Spleen (tissue), 11 donors: ENCODE results near the gene EEF2K. TPM values are rescaled to one million over a fixed set of nuclear protein-coding genes. Genes with fewer than 3 reads are reported as not detected.

ENCODE experiments used
- DNase-seq: peaks from one replicate; pipeline ENCODE4 v3.0.0-alpha.2; 2020
- H3K27ac ChIP-seq, 8 donors: fragments of 200-600 bp; sonication (generic) in 7 of 8; 1 replicate in 4 of 8; 2 replicates in 4 of 8; pipeline versions ENCODE4 v1.5.0 to v1.8.0; 2016 to 2021; ENCODE audit warnings: inconsistent platforms in 4 of 8, mild to moderate bottlenecking in 4 of 8, moderate library complexity in 1 of 8
- H3K27me3 ChIP-seq, 7 donors: fragments of 200-600 bp; sonication (generic) in 6 of 7; replicated peaks in 1 of 7; 1 replicate in 4 of 7; 2 replicates in 3 of 7; pipeline versions ENCODE4 v1.5.0 to v1.8.0; 2016 to 2021; ENCODE audit warnings: inconsistent platforms in 3 of 7, mild to moderate bottlenecking in 1 of 7
- H3K36me3 ChIP-seq, 6 donors: fragments of 200-600 bp; sonication (generic) in 5 of 6; 1 replicate in 4 of 6; 2 replicates in 2 of 6; pipeline versions ENCODE4 v1.5.0 to v1.8.0; 2016 to 2021; ENCODE audit warnings: inconsistent platforms in 2 of 6
- H3K4me1 ChIP-seq, 6 donors: fragments of 200-600 bp; sonication (generic) in 5 of 6; 1 replicate in 3 of 6; 2 replicates in 3 of 6; pipeline versions ENCODE4 v1.5.0 to v1.8.0; 2016 to 2021; ENCODE audit warnings: inconsistent platforms in 3 of 6
- H3K4me3 ChIP-seq, 8 donors: fragments of 200-600 bp; sonication (generic) in 7 of 8; 1 replicate in 4 of 8; 2 replicates in 4 of 8; pipeline versions ENCODE4 v1.5.0 to v1.8.0; 2016 to 2021; ENCODE audit warnings: inconsistent platforms in 4 of 8, mild to moderate bottlenecking in 4 of 8, moderate library complexity in 2 of 8
- H3K9me3 ChIP-seq, 8 donors: fragments of 200-600 bp; sonication (generic) in 7 of 8; 1 replicate in 4 of 8; 2 replicates in 4 of 8; pipeline versions ENCODE4 v1.5.0 to v1.8.0; 2016 to 2021; ENCODE audit warnings: inconsistent platforms in 4 of 8
- CTCF ChIP-seq, 11 experiments: fragments of 200-600 bp in 7 of 11; fragments of 450-650 bp in 4 of 11; sonication (generic) in 4 of 11; IDR thresholded peaks in 8 of 11; conservative IDR thresholded peaks in 3 of 11; 1 replicate in 7 of 11; 2 replicates in 4 of 11; pipeline versions ENCODE4 v1.4.0 to v1.8.0; 2016 to 2021; ENCODE audit warnings: antibody characterized with exemption in 11 of 11, inconsistent platforms in 4 of 11, mild to moderate bottlenecking in 1 of 11
- POLR2A ChIP-seq, 3 donors: fragments of 450-650 bp; IDR thresholded peaks; one replicate each; pipeline ENCODE4 v1.5.1; 2017; ENCODE audit warnings: antibody characterized with exemption in 3 of 3, mild to moderate bottlenecking in 1 of 3
- POLR2AphosphoS5 ChIP-seq, 3 donors: sonication (generic); formaldehyde crosslinking; IDR thresholded peaks; one replicate each; pipeline ENCODE4 v1.5.1; 2017; ENCODE audit warnings: antibody characterized with exemption in 3 of 3
- WGBS, 5 donors: extraction: QIAGEN DNeasy Blood & Tissue Kit in 3 of 5; methylation state at CpG; one replicate each; pipeline versions ENCODE4 v1.1.5 to v1.1.7; 2013 to 2018; 5-methylcytosine and 5-hydroxymethylcytosine counted together
- intact Hi-C: fragments of 100-400 bp; cut with DNase I; formaldehyde crosslinking; loops from one replicate; pipeline ENCODE4 v1.15.0; 2023; ENCODE audit warnings: low total_unique reads
- polyA plus RNA-seq, 3 donors: library from polyadenylated mRNA; stranded (reverse); fragments of 200-250 nt; gene quantifications; one replicate each; pipeline ENCODE4 v1.2.1, GENCODE V29; 2013
- total RNA-seq, 7 donors: library from RNA; depleted of rRNA in 3 of 7; stranded (reverse); fragments of >200 nt in 3 of 7; fragmentation: NEBNext Ultra II Directional in 4 of 7; extraction: Animal tissue kit (Norgen Biotek cat#: 25700) in 4 of 7; gene quantifications; one replicate each; pipeline versions ENCODE4 v1.1.0 to v1.2.1, GENCODE V29; 2016 to 2021
- donor health status: healthy with polysubstance abuse.
- donor health status: DM: no; HTN: no; CAD: no; lungs with moderate emphysema.
- donor health status: DM: no; HTN: no; CAD: no.
- donor health status: Bipolar disorder and iron deficiency.
- donor health status: healthy.
- donor health status: DM: no; HTN: no; CAD: no.
- donor health status: DM: yes; HTN: yes; CAD: no.

The EEF2K gene
- total and polyA plus RNA-seq, 10 donors = 2.4 to 37.7 (median 24.4) TPM

GRCh38 chr16:22198547-22199293 lies 7.4 kb upstream of the EEF2K start:
- intact Hi-C loops = no loop called here
- peak overlapping the region; percentile 36 to 84 (median 76) for H3K27ac ChIP-seq

GRCh38 chr16:22202261-22202637 lies 3.8 kb upstream of the EEF2K start:
- Histone ChIP-seq H3K4me1 (peaks cover 2 to 46% (median 35%) of the 10 kb centered on the region in 6 donors), H3K4me3 (no peak overlapping the region), H3K27me3 (no peaks in the 10 kb centered on the region), H3K36me3 (no peaks in the 10 kb centered on the region), H3K27ac (no peak overlapping the region), H3K9me3 (no peaks in the 10 kb centered on the region)
- DNase-seq = no peak
- intact Hi-C loops = no loop called here
- TF ChIP-seq POLR2AphosphoS5 (IDR thresholded peaks at IDR 0.05) = no peak
- no peak for TF ChIP-seq POLR2A (IDR thresholded peaks at IDR 0.05)
- 94 to 96% (median 95%) methylated on average over 6 of the region's 6 CpGs for WGBS, 5 donors

More at GRCh38 chr16:22198547-22199293, 7.4 kb upstream of the EEF2K start:
- Histone ChIP-seq H3K27me3 (no peaks in the 10 kb centered on the region), H3K4me1 (peaks cover 7 to 49% (median 35%) of the 10 kb centered on the region in 6 donors), H3K4me3 (no peak overlapping the region), H3K36me3 (no peaks in the 10 kb centered on the region), H3K9me3 (no peaks in the 10 kb centered on the region)
- DNase-seq = no peak
- 72 to 80% (median 76%) methylated on average over 6 to 7 of the region's 7 CpGs for WGBS, 5 donors
- TF ChIP-seq CTCF (IDR thresholded peaks at IDR 0.05 in 8 of 11, conservative IDR thresholded peaks at IDR 0.05 in 3 of 11) (no peak), POLR2AphosphoS5 (IDR thresholded peaks at IDR 0.05) (no peak), POLR2A (IDR thresholded peaks at IDR 0.05) (no peak)

- H3K4me3 ChIP-seq = no peak overlapping the region
- H3K36me3 ChIP-seq = no peaks in the 10 kb centered on the region
- peaks cover 10 to 54% (median 44%) of the 10 kb centered on the region in 6 donors for H3K4me1 ChIP-seq
- 80 to 92% (median 84%) methylated on average over 5 of the region's 5 CpGs for WGBS, 5 donors
- no peaks in the 10 kb centered on the region for H3K9me3 ChIP-seq
- H3K27ac ChIP-seq = no peak overlapping the region
- H3K27me3 ChIP-seq = no peaks in the 10 kb centered on the region
- no peak for DNase-seq
- intact Hi-C loops = no loop called here
- TF ChIP-seq POLR2A (IDR thresholded peaks at IDR 0.05) (no peak), POLR2AphosphoS5 (IDR thresholded peaks at IDR 0.05) (no peak), CTCF (IDR thresholded peaks at IDR 0.05 in 8 of 11, conservative IDR thresholded peaks at IDR 0.05 in 3 of 11) (no peak)
Measured at GRCh38 chr16:22203091-22203490, 3.0 kb upstream of the EEF2K start.

GRCh38 chr16:22204091-22204655 lies 1.9 kb upstream of the EEF2K start:
- TF ChIP-seq POLR2A (IDR thresholded peaks at IDR 0.05) (no peak), POLR2AphosphoS5 (IDR thresholded peaks at IDR 0.05) (no peak), CTCF (IDR thresholded peaks at IDR 0.05 in 8 of 11, conservative IDR thresholded peaks at IDR 0.05 in 3 of 11) (no peak)
- no peak overlapping the region for H3K4me3 ChIP-seq
- no peak for DNase-seq
- intact Hi-C loops = no loop called here
- no peaks in the 10 kb centered on the region for H3K36me3 ChIP-seq
- H3K27ac ChIP-seq = peak overlapping the region in 5 of 8 donors; percentile 86 to 93 (median 89)
- H3K27me3 ChIP-seq = no peaks in the 10 kb centered on the region
- no peaks in the 10 kb centered on the region for H3K9me3 ChIP-seq
- WGBS, 5 donors = 93 to 98% (median 97%) methylated on average over 2 of the region's 2 CpGs
- peaks cover 19 to 57% (median 45%) of the 10 kb centered on the region in 6 donors for H3K4me1 ChIP-seq
